ENCODE data around the gene CCNJ.
A peak's percentile ranks its signal among the peaks of the same experiment; 100 is the strongest.

The CCNJ gene

DNA sequence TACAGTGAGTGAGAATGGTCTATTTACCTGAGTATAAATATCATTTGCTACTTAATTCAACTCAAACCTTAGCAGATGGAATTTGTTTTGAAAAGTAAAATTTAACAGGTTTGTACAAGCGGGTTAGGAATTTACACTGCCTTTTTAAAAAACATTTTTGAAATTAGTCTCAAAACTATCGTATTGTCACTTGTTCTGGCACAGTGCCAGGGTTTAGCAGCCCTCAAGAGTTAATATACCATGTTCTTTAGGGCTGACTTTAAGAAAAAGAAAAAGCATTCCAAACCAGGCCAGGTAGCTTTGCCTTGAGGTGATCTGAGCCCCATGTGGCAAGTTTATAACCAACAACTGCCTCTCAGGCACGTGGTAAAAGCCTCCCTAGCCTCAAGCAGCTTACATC, 17.8 kb downstream of the CCNJ start:
- DNase-seq: no peak

DNA sequence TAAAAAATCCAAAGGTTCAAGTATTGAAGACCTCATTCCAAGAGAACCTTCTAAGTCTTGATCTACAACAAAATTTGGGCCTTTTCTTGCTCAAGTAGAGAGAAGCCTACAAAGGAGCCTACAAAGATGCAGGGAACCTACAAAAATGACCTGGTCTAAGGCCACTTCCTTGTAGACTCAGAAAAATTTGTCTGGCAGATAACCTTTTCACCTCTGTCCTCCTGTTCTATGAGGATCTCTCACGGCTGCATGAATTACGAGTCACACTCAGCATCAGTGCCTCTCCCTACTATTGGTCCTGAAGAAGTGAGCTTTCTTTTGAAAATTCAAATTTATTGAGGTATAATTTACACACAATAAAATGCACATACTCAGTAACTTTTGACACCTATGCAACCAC, 29.3 kb downstream of the CCNJ start:
- DNase-seq: no peak

DNA sequence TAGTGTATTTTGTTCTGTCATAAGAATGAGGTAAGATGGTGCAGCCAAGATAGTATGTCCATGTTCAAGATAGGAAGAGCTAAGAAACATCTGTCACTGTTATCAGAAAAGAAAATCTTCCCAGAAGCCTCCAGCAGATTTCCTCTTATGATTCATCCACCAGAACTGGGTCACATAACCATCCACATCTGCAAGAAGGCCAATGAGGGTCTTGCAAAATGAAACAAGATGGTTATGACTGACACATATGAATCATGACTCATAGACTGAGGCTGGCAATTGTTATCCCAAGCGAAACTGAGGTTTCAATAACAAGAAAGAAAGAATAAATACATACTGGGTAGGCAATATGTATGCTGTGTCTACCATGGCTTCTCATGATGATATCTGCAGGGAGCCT, 30.3 kb downstream of the CCNJ start:
- DNase-seq: no peak

DNA sequence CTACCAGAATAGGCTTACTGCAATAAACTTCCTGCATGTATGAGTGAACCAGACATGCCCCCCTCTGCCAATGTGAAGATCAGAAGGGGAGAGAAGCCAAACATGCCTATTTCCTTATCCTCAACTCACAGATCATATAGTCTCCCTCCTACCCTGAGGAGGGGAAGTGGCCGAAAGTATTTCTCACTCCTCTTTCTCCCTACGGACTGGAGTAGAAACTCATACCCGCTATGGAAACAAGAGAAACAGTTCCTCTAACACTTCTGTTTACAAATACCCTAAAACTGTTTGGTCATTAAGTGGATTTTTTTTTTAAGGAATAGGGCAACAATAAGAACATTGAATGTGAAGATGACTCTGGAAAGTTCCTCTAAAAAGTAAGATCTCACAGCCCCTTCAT, 31.4 kb downstream of the CCNJ start:
- DNase-seq: no peak

DNA sequence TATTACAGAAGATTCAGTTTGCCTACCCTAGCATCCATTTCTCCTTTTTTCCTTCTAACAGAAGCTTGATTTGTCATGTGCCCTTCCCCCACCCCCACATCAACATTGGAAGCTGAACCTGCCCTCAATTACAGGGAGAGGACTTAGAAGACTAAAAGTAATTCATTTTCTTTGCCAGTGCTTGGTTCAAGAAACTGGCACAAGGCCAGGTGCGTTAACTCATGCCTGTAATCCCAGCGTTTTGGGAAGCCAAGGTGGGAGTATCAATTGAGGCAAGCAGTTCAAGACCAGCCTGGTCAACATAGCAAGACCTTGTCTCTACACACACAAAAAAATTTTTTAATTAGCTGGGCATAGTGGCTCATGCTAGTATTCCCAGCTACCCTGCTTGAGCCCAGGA, 32.6 kb downstream of the CCNJ start:
- no peak for DNase-seq

DNA sequence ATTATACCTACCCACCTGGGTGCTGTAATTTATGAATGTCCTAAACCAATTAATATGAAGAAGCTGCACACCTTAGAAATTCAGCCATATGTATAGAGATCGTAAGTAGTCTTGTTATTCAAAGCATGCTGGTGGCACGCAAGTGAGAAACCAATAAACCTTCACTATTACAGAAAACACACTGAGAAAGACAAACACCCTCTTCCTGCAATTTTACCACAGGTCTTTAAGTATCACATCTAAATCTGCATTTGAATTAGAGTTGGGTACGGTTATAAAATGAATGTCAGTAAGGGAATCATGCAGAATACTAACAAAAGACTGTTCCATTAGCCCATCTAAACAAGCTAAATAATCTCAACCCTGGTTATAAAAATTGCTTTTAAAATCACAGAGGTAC, 33.8 kb downstream of the CCNJ start:
- DNase-seq: no peak

DNA sequence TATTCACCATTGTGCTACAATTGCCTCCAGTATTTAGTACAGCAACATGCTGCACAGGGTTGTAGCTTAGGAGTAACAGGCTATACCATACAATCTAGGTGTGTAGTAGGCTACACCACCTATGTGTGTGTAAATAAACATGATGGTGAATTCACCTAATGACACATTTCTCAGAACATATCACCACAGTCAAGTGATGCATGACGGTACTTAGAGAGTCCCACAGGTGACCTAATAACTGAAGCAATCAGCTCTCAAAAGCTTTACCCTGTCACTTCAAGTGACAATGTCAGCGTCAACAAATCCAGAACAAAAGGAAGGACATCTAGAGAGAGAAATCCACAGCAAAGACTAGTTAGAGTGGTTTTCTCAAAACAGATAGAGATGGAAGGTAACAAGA, 38.8 kb downstream of the CCNJ start:
- DNase-seq: no peak

DNA sequence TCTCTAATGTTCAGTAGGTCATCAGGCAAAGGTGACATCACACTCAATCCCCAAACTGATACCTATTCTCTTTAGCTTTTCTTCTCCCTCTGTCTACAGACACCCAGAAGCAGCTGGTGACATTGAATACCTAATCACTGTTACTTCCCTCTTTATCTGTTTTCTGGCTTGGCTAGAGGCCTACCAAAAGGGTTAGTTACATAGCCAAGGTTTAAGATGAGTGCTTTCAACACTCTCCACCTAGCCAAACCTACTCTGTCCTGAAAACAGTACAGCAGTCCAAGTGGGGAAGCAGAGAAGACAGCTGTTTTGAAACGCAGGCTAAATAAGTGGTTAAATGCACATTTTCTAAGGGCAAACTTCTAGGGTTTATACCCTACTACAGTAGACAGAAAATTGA, 39.4 kb downstream of the CCNJ start:
- no peak for DNase-seq

DNA sequence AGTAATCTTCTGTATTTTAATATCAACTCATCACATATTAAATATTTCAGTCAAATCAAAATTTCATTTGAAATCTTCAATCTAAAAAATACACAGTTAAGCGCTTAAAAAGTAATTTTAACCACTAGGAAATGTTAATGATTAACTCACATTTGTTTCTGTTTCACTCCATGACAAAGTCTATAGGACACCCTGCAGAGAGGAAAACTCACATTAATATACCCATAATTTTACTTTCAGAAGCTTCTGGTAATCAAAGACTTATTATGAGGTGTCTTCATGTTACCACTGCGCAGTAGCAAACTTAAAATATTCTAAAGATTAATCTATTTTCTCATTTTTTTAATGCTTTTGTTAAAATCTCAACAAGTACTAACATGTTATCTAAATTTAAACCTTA, 45.7 kb downstream of the CCNJ start:
- no peak for DNase-seq

DNA sequence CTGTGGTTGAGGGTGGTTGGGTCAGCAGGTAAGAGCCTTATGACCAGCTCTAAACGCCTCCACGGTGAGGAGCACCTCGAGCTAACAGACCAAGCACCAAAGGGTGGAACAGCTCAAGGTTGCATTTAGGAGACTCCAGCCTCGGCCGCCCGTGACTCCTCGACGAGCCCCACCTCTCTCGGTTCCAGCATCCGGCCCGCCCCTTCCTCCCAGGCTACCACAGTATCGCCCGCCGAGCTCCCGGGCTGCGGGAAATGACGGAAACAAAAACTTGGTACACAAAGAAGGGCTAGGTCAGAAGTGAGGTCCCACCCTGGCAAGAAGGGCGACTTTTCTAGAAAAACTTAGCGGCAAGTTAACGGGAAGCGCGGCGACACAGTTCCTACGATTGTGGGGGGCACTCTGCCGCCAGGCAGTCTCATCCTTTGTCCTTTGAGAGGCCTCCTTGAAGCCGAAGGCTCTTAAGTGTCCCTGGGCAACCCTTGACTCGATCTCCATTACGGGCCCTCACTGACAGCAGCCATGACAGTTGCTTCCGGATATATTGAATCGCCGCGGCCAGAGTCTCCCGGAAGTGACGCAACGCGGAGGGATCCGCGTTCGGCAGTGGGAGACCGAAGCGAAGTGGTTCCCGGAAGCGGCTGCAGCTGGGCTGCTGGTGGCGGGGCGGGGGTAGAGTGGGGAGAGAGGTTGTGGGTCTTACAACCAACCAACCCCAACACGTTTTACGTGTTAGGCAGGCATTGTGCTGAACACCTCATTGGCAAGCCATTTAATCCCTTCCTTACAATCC, 46.5 kb downstream of the CCNJ start:
- peak; percentile 96 for DNase-seq

DNA sequence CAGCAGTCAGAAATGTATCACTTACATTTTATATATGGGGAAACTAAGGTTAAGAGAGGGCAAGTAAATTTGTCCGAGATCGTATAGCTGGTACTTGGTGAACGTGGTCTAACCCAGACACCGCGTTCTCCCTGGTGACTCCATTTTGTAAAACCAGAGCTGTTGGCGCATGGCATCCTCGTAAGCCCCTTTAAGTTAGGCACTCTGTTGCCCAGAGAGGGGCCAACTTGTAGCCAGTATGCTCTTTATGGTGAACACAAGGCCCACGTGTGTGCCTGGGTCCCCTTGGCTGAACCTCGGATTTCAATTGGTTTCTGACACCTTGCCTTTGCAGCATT, 47.0 kb downstream of the CCNJ start:
- DNase-seq: peak; percentile 16

DNA sequence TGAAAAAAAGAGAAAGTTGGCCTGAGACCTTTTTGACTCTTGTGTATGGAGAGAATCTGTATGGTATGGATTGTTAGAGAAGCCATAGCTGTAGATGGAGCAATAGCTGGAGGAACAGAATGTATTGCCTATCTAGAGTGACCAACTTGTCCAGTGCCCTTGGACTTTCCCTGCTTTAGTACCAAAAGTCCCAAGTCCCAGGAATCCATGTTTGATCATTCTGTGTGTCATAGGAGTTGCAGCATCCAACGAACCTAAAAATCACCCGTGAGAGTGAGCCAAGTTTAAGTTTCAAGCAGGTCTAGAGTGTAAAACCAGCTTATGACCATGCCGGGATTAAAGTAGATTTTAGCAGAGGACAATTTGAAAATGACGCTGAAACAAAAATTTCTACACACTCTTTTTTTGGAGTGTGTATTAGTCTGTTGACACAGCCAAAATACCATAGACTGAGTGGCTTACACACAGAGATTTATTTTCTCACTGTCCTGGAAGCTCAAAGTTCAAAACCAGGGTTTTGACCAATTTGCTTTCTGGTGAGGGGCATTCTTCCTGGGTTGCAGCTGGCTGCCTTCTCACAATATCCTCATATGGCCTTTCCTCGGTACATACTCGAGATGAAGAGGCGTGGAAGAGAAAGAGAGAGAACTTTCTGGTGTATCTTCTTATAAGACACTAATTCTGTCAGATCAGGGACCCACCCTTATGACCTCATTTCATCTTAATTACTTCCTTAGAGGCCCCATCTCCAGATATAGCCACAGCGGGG, 49.8 kb downstream of the CCNJ start:
- no peak for DNase-seq

DNA sequence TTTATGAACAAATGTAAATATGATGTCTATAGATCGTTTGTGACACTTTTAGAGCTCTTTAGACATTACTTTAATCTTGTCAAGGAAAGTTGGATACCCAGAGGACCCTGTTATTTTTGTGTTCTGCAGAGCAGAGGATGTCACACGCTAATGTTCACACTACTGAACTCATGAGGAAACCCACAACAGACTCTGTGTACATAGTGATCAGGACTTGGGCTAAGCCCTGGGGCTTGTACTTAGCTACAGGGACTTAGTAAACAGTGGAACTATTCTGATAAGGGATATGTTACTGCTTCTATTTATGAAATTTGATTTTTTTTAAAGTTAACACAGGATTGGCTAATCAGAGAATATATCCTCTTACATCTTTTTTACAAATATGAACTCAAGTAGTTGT, 50.6 kb downstream of the CCNJ start:
- DNase-seq: no peak

DNA sequence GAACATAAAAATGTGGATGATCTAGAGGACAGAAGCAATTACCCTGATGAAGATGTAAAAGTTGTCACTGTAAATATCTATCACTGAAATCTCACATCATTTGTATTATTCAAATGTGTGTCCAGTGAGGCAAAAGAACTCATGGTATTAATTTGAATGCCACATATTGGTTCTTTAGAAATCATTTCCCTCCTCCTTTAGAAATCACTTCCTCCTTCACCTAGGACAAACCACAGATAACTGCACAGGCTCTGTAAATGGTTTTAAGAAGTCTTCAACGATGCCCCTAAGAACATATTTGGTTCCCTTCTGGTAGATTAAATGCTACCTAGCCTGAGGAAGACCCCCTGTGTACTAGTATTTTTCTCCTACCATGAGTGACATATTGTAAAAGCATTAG, 53.6 kb downstream of the CCNJ start:
- DNase-seq: no peak

DNA sequence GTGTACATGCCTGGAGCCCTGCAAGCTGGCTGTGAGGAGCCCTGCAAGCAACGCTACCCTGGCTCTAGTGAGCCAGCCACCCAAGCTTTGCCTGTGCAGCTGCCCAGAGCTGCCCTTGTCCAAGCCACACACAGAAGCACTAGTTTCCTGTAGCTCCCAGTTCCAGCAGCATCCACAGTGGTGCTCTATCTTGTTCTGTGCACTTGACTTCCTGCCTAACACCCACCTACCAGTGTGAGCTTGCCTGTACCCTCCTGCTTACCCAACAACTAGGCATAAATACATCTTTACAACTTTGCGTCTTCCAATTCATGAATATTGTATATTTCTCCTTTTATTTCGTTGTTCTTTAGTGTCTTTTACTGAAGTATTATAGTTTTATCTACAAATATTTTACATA, 54.5 kb downstream of the CCNJ start:
- no peak for DNase-seq

DNA sequence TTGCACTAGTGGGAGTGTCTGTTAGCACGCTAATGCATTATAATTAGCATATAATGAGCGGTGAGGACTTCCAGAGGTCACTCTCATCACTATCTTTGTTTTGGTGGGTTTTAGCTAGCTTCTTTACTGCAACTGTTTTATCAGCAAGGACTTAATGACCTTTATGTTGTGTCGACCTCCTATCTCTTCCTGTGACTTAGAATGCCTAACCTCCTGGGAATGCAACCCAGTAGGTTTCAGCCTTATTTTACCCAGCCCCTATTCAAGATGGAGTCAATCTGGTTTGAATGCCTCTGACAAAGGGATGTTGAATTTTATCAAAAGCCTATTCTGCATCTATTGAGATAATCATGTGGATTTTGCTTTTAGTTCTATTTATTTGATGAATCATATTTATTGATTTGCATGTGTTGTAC, 64.2 kb downstream of the CCNJ start:
- DNase-seq: no peak

Data from femur (tissue), 1 donor.